Left renal cortex interstitium (tissue), 4 donors: Measurements from ENCODE around the gene C6orf89. TPM values are rescaled to one million over a fixed set of nuclear protein-coding genes. Genes with fewer than 3 reads are reported as not detected.

ENCODE experiments used
- DNase-seq, 4 donors: peaks; one replicate each; pipeline ENCODE4 v3.0.0-alpha.2; 2013; ENCODE audit warnings: low read depth in 4 of 4, low spot score in 2 of 4, missing footprints in 1 of 4
- polyA plus RNA-seq, 4 donors: library from polyadenylated mRNA; unstranded; fragments of 120-200 nt; gene quantifications; one replicate each; pipeline ENCODE4 v1.2.1, GENCODE V29; 2013; ENCODE audit not compliant: insufficient read length in 4 of 4

C6orf89 gene
- polyA plus RNA-seq, 4 donors, result 43.0 to 50.6 (median 47.9) TPM

GRCh38 chr6:36851626-36852025 lies 34.1 kb upstream of the C6orf89 start:
- no peak for DNase-seq

- DNase-seq, result no peak
Measured at GRCh38 chr6:36852481-36853147, 33.1 kb upstream of the C6orf89 start.

GRCh38 chr6:36853325-36853724 lies 32.4 kb upstream of the C6orf89 start:
- DNase-seq, result no peak

- no peak for DNase-seq
Measured at GRCh38 chr6:36855750-36856149, 30.0 kb upstream of the C6orf89 start.

- DNase-seq, result no peak
Measured at GRCh38 chr6:36856277-36856676, 29.5 kb upstream of the C6orf89 start.

GRCh38 chr6:36857325-36857724 lies 28.4 kb upstream of the C6orf89 start:
- DNase-seq, result no peak

- no peak for DNase-seq
Measured at GRCh38 chr6:36858407-36858981, 27.3 kb upstream of the C6orf89 start.

GRCh38 chr6:36860126-36860525 lies 25.6 kb upstream of the C6orf89 start:
- no peak for DNase-seq

- DNase-seq, result no peak
Measured at GRCh38 chr6:36862164-36862847, 23.4 kb upstream of the C6orf89 start.

GRCh38 chr6:36862848-36863382 lies 22.8 kb upstream of the C6orf89 start:
- DNase-seq, result no peak

GRCh38 chr6:36863670-36864540 lies 21.8 kb upstream of the C6orf89 start:
- DNase-seq, result no peak

GRCh38 chr6:36865835-36866234 lies 19.9 kb upstream of the C6orf89 start:
- DNase-seq, result no peak

- no peak for DNase-seq
Measured at GRCh38 chr6:36867471-36868224, 18.1 kb upstream of the C6orf89 start.

GRCh38 chr6:36871686-36872085 lies 14.1 kb upstream of the C6orf89 start:
- DNase-seq, result no peak

GRCh38 chr6:36873115-36873514 lies 12.6 kb upstream of the C6orf89 start:
- no peak for DNase-seq

GRCh38 chr6:36873612-36874442 lies 11.9 kb upstream of the C6orf89 start:
- no peak for DNase-seq

- DNase-seq, result peak; percentile 88 to 96 (median 90)
Measured at GRCh38 chr6:36874443-36875249, 11.1 kb upstream of the C6orf89 start, which contains the start of gene PPIL1. Gene PPIL1 (minus strand): TSS chr6:36874803. CDS start chr6:36874772, 31 bp downstream.

- no peak for DNase-seq
Measured at GRCh38 chr6:36875250-36875633, 10.5 kb upstream of the C6orf89 start.
